Glutamatergic neuron (in vitro differentiated cells): Measurements from ENCODE around the gene ZNF593OS. TPM values are rescaled to one million over a fixed set of nuclear protein-coding genes. Genes with fewer than 3 reads are reported as not detected.

Experiments used
- DNase-seq: peaks from one replicate; pipeline ENCODE4 v3.0.0; 2022
- H3K27ac Mint-ChIP-seq: one replicate; pipeline ENCODE4 v1.8.0; 2020; ENCODE audit warnings: mild to moderate bottlenecking, mixed read lengths, inconsistent platforms; ENCODE audit not compliant: unreplicated experiment
- H3K27me3 Mint-ChIP-seq: one replicate; pipeline ENCODE4 v1.8.0; 2020; ENCODE audit warnings: mild to moderate bottlenecking, moderate library complexity, mixed read lengths, inconsistent platforms; ENCODE audit not compliant: unreplicated experiment
- H3K36me3 Mint-ChIP-seq: one replicate; pipeline ENCODE4 v1.8.0; 2020; ENCODE audit warnings: mild to moderate bottlenecking, mixed read lengths, inconsistent platforms; ENCODE audit not compliant: unreplicated experiment
- H3K4me1 Mint-ChIP-seq: one replicate; pipeline ENCODE4 v1.8.0; 2020; ENCODE audit warnings: mild to moderate bottlenecking, low read depth, mixed read lengths, inconsistent platforms; ENCODE audit not compliant: unreplicated experiment
- H3K4me3 Mint-ChIP-seq: one replicate; pipeline ENCODE4 v1.8.0; 2020; ENCODE audit warnings: mild to moderate bottlenecking, mixed read lengths, inconsistent platforms; ENCODE audit not compliant: unreplicated experiment
- H3K9me3 Mint-ChIP-seq: one replicate; pipeline ENCODE4 v1.8.0; 2020; ENCODE audit warnings: mild to moderate bottlenecking, moderate library complexity, mixed read lengths, inconsistent platforms; ENCODE audit not compliant: unreplicated experiment
- CTCF ChIP-seq: fragments of 200-600 bp; sonication (generic); IDR thresholded peaks from one replicate; pipeline ENCODE4 v1.5.0; 2021; ENCODE audit not compliant: partially characterized antibody, unreplicated experiment
- total RNA-seq: library from RNA; stranded (reverse); fragmentation: NEBNext Ultra II Directional; extraction: Animal tissue kit (Norgen Biotek cat#: 25700); gene quantifications from one replicate; pipeline ENCODE4 v1.2.1, GENCODE V29; 2021; ENCODE audit not compliant: unreplicated experiment

The ZNF593OS gene
- total RNA-seq, 1 donor from 2014 or later, result 4.2 TPM

GRCh38 chr1:26184883-26185282 is 13.3 kb upstream of the ZNF593OS start:
- H3K4me1 Mint-ChIP-seq, result no peaks in the 10 kb centered on the region
- no peaks in the 10 kb centered on the region for H3K27me3 Mint-ChIP-seq
- DNase-seq, result no peak
- peaks cover 4% of the 10 kb centered on the region for H3K36me3 Mint-ChIP-seq
- TF ChIP-seq CTCF, result no peak
- no peak overlapping the region for H3K4me3 Mint-ChIP-seq
- no peaks in the 10 kb centered on the region for H3K9me3 Mint-ChIP-seq
- no peak overlapping the region for H3K27ac Mint-ChIP-seq

- no peaks in the 10 kb centered on the region for H3K27me3 Mint-ChIP-seq
- no peak for TF ChIP-seq CTCF
- H3K27ac Mint-ChIP-seq, result no peak overlapping the region
- no peak for DNase-seq
- H3K4me3 Mint-ChIP-seq, result no peak overlapping the region
- no peaks in the 10 kb centered on the region for H3K36me3 Mint-ChIP-seq
- no peaks in the 10 kb centered on the region for H3K4me1 Mint-ChIP-seq
- no peaks in the 10 kb centered on the region for H3K9me3 Mint-ChIP-seq
These were observed 12.5 kb upstream of the ZNF593OS start for GRCh38 chr1:26184086-26184485.

GRCh38 chr1:26182383-26182696 is 10.7 kb upstream of the ZNF593OS start:
- Mint-ChIP-seq H3K4me3 (no peak overlapping the region), H3K36me3 (no peaks in the 10 kb centered on the region), H3K9me3 (no peaks in the 10 kb centered on the region), H3K27ac (no peak overlapping the region), H3K27me3 (no peaks in the 10 kb centered on the region), H3K4me1 (peaks cover 3% of the 10 kb centered on the region)
- TF ChIP-seq CTCF, result no peak
- no peak for DNase-seq

- no peaks in the 10 kb centered on the region for H3K36me3 Mint-ChIP-seq
- no peaks in the 10 kb centered on the region for H3K9me3 Mint-ChIP-seq
- no peaks in the 10 kb centered on the region for H3K27me3 Mint-ChIP-seq
- no peak for TF ChIP-seq CTCF
- DNase-seq, result no peak
- no peak overlapping the region for H3K4me3 Mint-ChIP-seq
- peaks cover 3% of the 10 kb centered on the region for H3K4me1 Mint-ChIP-seq
- no peak overlapping the region for H3K27ac Mint-ChIP-seq
These were observed 10.2 kb upstream of the ZNF593OS start for GRCh38 chr1:26181586-26182382.

GRCh38 chr1:26180010-26180506 is 8.4 kb upstream of the ZNF593OS start:
- no peak for TF ChIP-seq CTCF
- Mint-ChIP-seq H3K9me3 (no peaks in the 10 kb centered on the region), H3K27ac (no peak overlapping the region), H3K4me3 (no peak overlapping the region), H3K4me1 (peaks cover 3% of the 10 kb centered on the region), H3K36me3 (no peaks in the 10 kb centered on the region), H3K27me3 (no peaks in the 10 kb centered on the region)
- DNase-seq, result no peak
